Endodermal cell (in vitro differentiated cells): ENCODE data around the gene ZNF343. TPM values are rescaled to one million over a fixed set of nuclear protein-coding genes. Genes with fewer than 3 reads are reported as not detected.
"Not testable (repeated sequence)": the region's sequence is repeated elsewhere in the genome, so short reads cannot be mapped to it uniquely, and the experiment has no call there.

Experiments
- DNase-seq: peaks from one replicate; pipeline ENCODE4 v3.0.0-alpha.2; 2017
- H3K27ac ChIP-seq: 2 replicates; pipeline ENCODE4 v1.5.1; 2013; ENCODE audit warnings: mild to moderate bottlenecking, low read depth, low read length, moderate library complexity
- H3K27me3 ChIP-seq: 2 replicates; pipeline ENCODE4 v1.6.1; 2013; ENCODE audit warnings: mild to moderate bottlenecking, low read length, moderate library complexity; ENCODE audit not compliant: insufficient read depth, control insufficient read depth, poor library complexity, severe bottlenecking
- H3K36me3 ChIP-seq: 2 replicates; pipeline ENCODE4 v1.7.0; 2013; ENCODE audit warnings: mild to moderate bottlenecking, low read length, moderate library complexity; ENCODE audit not compliant: control insufficient read depth, insufficient read depth
- H3K4me1 ChIP-seq: one replicate; pipeline ENCODE4 v1.7.0; 2013; ENCODE audit warnings: low read length; ENCODE audit not compliant: control insufficient read depth, insufficient read depth
- H3K4me3 ChIP-seq: 2 replicates; pipeline ENCODE4 v1.5.1; 2013; ENCODE audit warnings: mild to moderate bottlenecking, low read length, moderate library complexity
- H3K9ac ChIP-seq: 2 replicates; pipeline ENCODE4 v1.6.1; 2013; ENCODE audit warnings: mild to moderate bottlenecking, low read length, moderate library complexity; ENCODE audit not compliant: poor library complexity, severe bottlenecking; ENCODE audit errors: extremely low read depth
- H3K9me3 ChIP-seq: 2 replicates; pipeline ENCODE4 v1.6.1; 2013; ENCODE audit warnings: mild to moderate bottlenecking, low read length, moderate library complexity; ENCODE audit not compliant: control insufficient read depth
- H3K27ac Mint-ChIP-seq: 2 replicates; pipeline ENCODE4 v1.8.0; 2020; ENCODE audit warnings: mixed read lengths
- H3K27me3 Mint-ChIP-seq: 2 replicates; pipeline ENCODE4 v1.8.0; 2021; ENCODE audit warnings: mild to moderate bottlenecking, mixed read lengths; ENCODE audit not compliant: insufficient read depth
- H3K36me3 Mint-ChIP-seq: 2 replicates; pipeline ENCODE4 v1.8.0; 2020; ENCODE audit warnings: low read depth, mixed read lengths
- H3K4me1 Mint-ChIP-seq: 2 replicates; pipeline ENCODE4 v1.8.0; 2020; ENCODE audit warnings: mixed read lengths
- H3K4me3 Mint-ChIP-seq: 2 replicates; pipeline ENCODE4 v1.8.0; 2020; ENCODE audit warnings: mild to moderate bottlenecking, moderate library complexity, mixed read lengths
- H3K9me3 Mint-ChIP-seq: 2 replicates; pipeline ENCODE4 v1.8.0; 2020; ENCODE audit warnings: mild to moderate bottlenecking, mixed read lengths
- CTCF ChIP-seq: fragments of 200-600 bp; sonication (generic); conservative IDR thresholded peaks from 2 replicates; pipeline ENCODE4 v1.5.0; 2021; ENCODE audit warnings: antibody characterized with exemption, mild to moderate bottlenecking
- WGBS, 2 experiments: methylation state at CpG; one replicate each; pipeline versions ENCODE4 v1.1.5 to v1.1.7; 2013; ENCODE audit warnings: missing lambda C conversion rate in 2 of 2, mixed read lengths in 1 of 2; ENCODE audit not compliant: insufficient coverage in 1 of 2, insufficient read length in 1 of 2; 5-methylcytosine and 5-hydroxymethylcytosine counted together
- total RNA-seq, 2 donors: library from RNA; stranded (reverse); fragmentation: NEBNext Ultra II Directional in 1 of 2; extraction: Animal tissue kit (Norgen Biotek cat#: 25700) in 1 of 2; gene quantifications; 2 replicates in 1 of 2; 3 replicates in 1 of 2; pipeline ENCODE4 v1.2.1, GENCODE V29; 2021

Gene ZNF343
- total RNA-seq, 2 donors from 2014 or later: 6.9 to 10.1 TPM

- 59 to 82% methylated on average over 5 to 10 of the region's 10 CpGs for WGBS, 2 experiments
- peaks cover 5% of the 10 kb centered on the region for H3K4me1 Mint-ChIP-seq
- peaks cover 92% of the 10 kb centered on the region for H3K27me3 Mint-ChIP-seq
- H3K9me3 Mint-ChIP-seq: no peaks in the 10 kb centered on the region
- no peaks in the 10 kb centered on the region for H3K36me3 Mint-ChIP-seq
- H3K4me3 Mint-ChIP-seq: no peak overlapping the region
- no peaks in the 10 kb centered on the region for H3K4me1 ChIP-seq
- H3K9ac ChIP-seq: no peak overlapping the region
- no peak for TF ChIP-seq CTCF
- H3K27ac ChIP-seq: no peak overlapping the region
- H3K4me3 ChIP-seq: no peak overlapping the region
- H3K9me3 ChIP-seq: no peaks in the 10 kb centered on the region
- no peak for DNase-seq
- no peaks in the 10 kb centered on the region for H3K36me3 ChIP-seq
- peaks cover 56% of the 10 kb centered on the region for H3K27me3 ChIP-seq
- no peak overlapping the region for H3K27ac Mint-ChIP-seq
Observed at GRCh38 chr20:2528671-2529271, 20.1 kb upstream of the ZNF343 start.

- no peak overlapping the region for H3K27ac Mint-ChIP-seq
- Histone ChIP-seq H3K4me1 (no peaks in the 10 kb centered on the region), H3K27me3 (peaks cover 57% of the 10 kb centered on the region), H3K4me3 (no peak overlapping the region), H3K9ac (no peak overlapping the region), H3K27ac (no peak overlapping the region), H3K9me3 (no peaks in the 10 kb centered on the region), H3K36me3 (no peaks in the 10 kb centered on the region)
- DNase-seq: no peak
- no peaks in the 10 kb centered on the region for H3K36me3 Mint-ChIP-seq
- no peak overlapping the region for H3K4me3 Mint-ChIP-seq
- no peaks in the 10 kb centered on the region for H3K9me3 Mint-ChIP-seq
- H3K4me1 Mint-ChIP-seq: peaks cover 2% of the 10 kb centered on the region
- H3K27me3 Mint-ChIP-seq: peaks cover 92% of the 10 kb centered on the region
- no peak for TF ChIP-seq CTCF
- 83 to 86% methylated on average over 5 to 6 of the region's 6 CpGs for WGBS, 2 experiments
Observed at GRCh38 chr20:2527762-2528161, 19.0 kb upstream of the ZNF343 start.

GRCh38 chr20:2526218-2526583 lies 17.5 kb upstream of the ZNF343 start:
- 88 to 95% methylated on average over 3 to 5 of the region's 5 CpGs for WGBS, 2 experiments
- H3K4me3 ChIP-seq, H3K36me3 Mint-ChIP-seq, H3K4me1 ChIP-seq, H3K9ac ChIP-seq, H3K27ac Mint-ChIP-seq, H3K4me3 Mint-ChIP-seq, H3K9me3 Mint-ChIP-seq, H3K4me1 Mint-ChIP-seq, H3K27ac ChIP-seq, H3K36me3 ChIP-seq, H3K9me3 ChIP-seq, DNase-seq: not testable (repeated sequence)
- H3K27me3 ChIP-seq: peaks cover 66% of the 10 kb centered on the region
- H3K27me3 Mint-ChIP-seq: peaks cover 93% of the 10 kb centered on the region
